Mucosa of stomach (tissue), 1 donor: Measurements from ENCODE around the gene CALML5.
A peak's percentile ranks its signal among the peaks of the same experiment; 100 is the strongest.

Experiments used
- H3K27me3 ChIP-seq: one replicate; pipeline ENCODE4 v1.7.0; 2013; ENCODE audit warnings: mild to moderate bottlenecking, low read length; ENCODE audit not compliant: control insufficient read depth, insufficient read depth
- H3K36me3 ChIP-seq: one replicate; pipeline ENCODE4 v1.7.0; 2013; ENCODE audit warnings: low read length; ENCODE audit not compliant: control insufficient read depth, insufficient read depth
- H3K4me1 ChIP-seq: one replicate; pipeline ENCODE4 v1.7.0; 2013; ENCODE audit warnings: mild to moderate bottlenecking, low read length; ENCODE audit not compliant: control insufficient read depth, insufficient read depth
- H3K4me3 ChIP-seq: one replicate; pipeline ENCODE4 v1.7.0; 2013; ENCODE audit warnings: low read length
- H3K9ac ChIP-seq: one replicate; pipeline ENCODE4 v1.7.0; 2013; ENCODE audit warnings: mild to moderate bottlenecking, low read length, moderate library complexity
- H3K9me3 ChIP-seq: one replicate; pipeline ENCODE4 v1.7.0; 2013; ENCODE audit warnings: mild to moderate bottlenecking, low read length, moderate library complexity; ENCODE audit not compliant: control insufficient read depth
- donor health status: Pancreatic carcinoma.

The CALML5 gene

GRCh38 chr10:5540080-5540479, 40.7 kb upstream of the CALML5 start:
- H3K4me3 ChIP-seq, result no peak overlapping the region

GRCh38 chr10:5538892-5539651, 39.7 kb upstream of the CALML5 start:
- Histone ChIP-seq H3K27me3 (no peaks in the 10 kb centered on the region), H3K4me3 (no peak overlapping the region), H3K9me3 (no peaks in the 10 kb centered on the region), H3K4me1 (peaks cover 26% of the 10 kb centered on the region), H3K36me3 (no peaks in the 10 kb centered on the region), H3K9ac (no peak overlapping the region)

More at GRCh38 chr10:5540080-5540479, 40.7 kb upstream of the CALML5 start:
- no peak overlapping the region for H3K9ac ChIP-seq
- H3K27me3 ChIP-seq, result no peaks in the 10 kb centered on the region
- no peaks in the 10 kb centered on the region for H3K9me3 ChIP-seq
- no peaks in the 10 kb centered on the region for H3K36me3 ChIP-seq
- H3K4me1 ChIP-seq, result peaks cover 26% of the 10 kb centered on the region

- Histone ChIP-seq H3K9me3 (no peaks in the 10 kb centered on the region), H3K9ac (no peak overlapping the region), H3K27me3 (no peaks in the 10 kb centered on the region), H3K4me1 (peaks cover 23% of the 10 kb centered on the region), H3K4me3 (no peak overlapping the region), H3K36me3 (no peaks in the 10 kb centered on the region)
These were observed 39.1 kb upstream of the CALML5 start for GRCh38 chr10:5538446-5538845.

GRCh38 chr10:5537684-5538083, 38.3 kb upstream of the CALML5 start:
- H3K9ac ChIP-seq, result no peak overlapping the region
- no peaks in the 10 kb centered on the region for H3K27me3 ChIP-seq
- H3K4me1 ChIP-seq, result peaks cover 23% of the 10 kb centered on the region
- H3K9me3 ChIP-seq, result no peaks in the 10 kb centered on the region
- no peaks in the 10 kb centered on the region for H3K36me3 ChIP-seq
- H3K4me3 ChIP-seq, result no peak overlapping the region

- H3K36me3 ChIP-seq, result no peaks in the 10 kb centered on the region
- peaks cover 23% of the 10 kb centered on the region for H3K4me1 ChIP-seq
- no peaks in the 10 kb centered on the region for H3K27me3 ChIP-seq
- H3K4me3 ChIP-seq, result no peak overlapping the region
- H3K9ac ChIP-seq, result no peak overlapping the region
- H3K9me3 ChIP-seq, result no peaks in the 10 kb centered on the region
These were observed 37.2 kb upstream of the CALML5 start for GRCh38 chr10:5536486-5537081.

- H3K9me3 ChIP-seq, result no peaks in the 10 kb centered on the region
These were observed 35.8 kb upstream of the CALML5 start for GRCh38 chr10:5534880-5535856.

GRCh38 chr10:5534051-5534821, 34.9 kb upstream of the CALML5 start:
- Histone ChIP-seq H3K4me1 (peaks cover 32% of the 10 kb centered on the region), H3K4me3 (no peak overlapping the region), H3K27me3 (no peaks in the 10 kb centered on the region), H3K9ac (peak overlapping the region; percentile 24), H3K36me3 (no peaks in the 10 kb centered on the region), H3K9me3 (no peaks in the 10 kb centered on the region)

More at GRCh38 chr10:5534880-5535856, 35.8 kb upstream of the CALML5 start:
- Histone ChIP-seq H3K27me3 (no peaks in the 10 kb centered on the region), H3K4me1 (peaks cover 24% of the 10 kb centered on the region), H3K9ac (peak overlapping the region; percentile 24), H3K4me3 (no peak overlapping the region), H3K36me3 (no peaks in the 10 kb centered on the region)

GRCh38 chr10:5533098-5533731, 33.8 kb upstream of the CALML5 start:
- H3K4me1 ChIP-seq, result peaks cover 27% of the 10 kb centered on the region
- H3K9me3 ChIP-seq, result no peaks in the 10 kb centered on the region
- no peaks in the 10 kb centered on the region for H3K27me3 ChIP-seq
- H3K9ac ChIP-seq, result no peak overlapping the region
- no peaks in the 10 kb centered on the region for H3K36me3 ChIP-seq
- no peak overlapping the region for H3K4me3 ChIP-seq

GRCh38 chr10:5532618-5533097, 33.3 kb upstream of the CALML5 start:
- peaks cover 27% of the 10 kb centered on the region for H3K4me1 ChIP-seq
- no peaks in the 10 kb centered on the region for H3K36me3 ChIP-seq
- no peak overlapping the region for H3K9ac ChIP-seq
- H3K9me3 ChIP-seq, result no peaks in the 10 kb centered on the region
- no peak overlapping the region for H3K4me3 ChIP-seq
- no peaks in the 10 kb centered on the region for H3K27me3 ChIP-seq

GRCh38 chr10:5532307-5532605, 32.9 kb upstream of the CALML5 start:
- no peaks in the 10 kb centered on the region for H3K9me3 ChIP-seq
- H3K4me3 ChIP-seq, result no peak overlapping the region
- peaks cover 30% of the 10 kb centered on the region for H3K4me1 ChIP-seq
- H3K36me3 ChIP-seq, result no peaks in the 10 kb centered on the region
- no peaks in the 10 kb centered on the region for H3K27me3 ChIP-seq
- H3K9ac ChIP-seq, result no peak overlapping the region
